ENCODE measurements around the gene CD79B. TPM values are rescaled to one million over a fixed set of nuclear protein-coding genes. Genes with fewer than 3 reads are reported as not detected.
"Not testable (repeated sequence)": the region's sequence is repeated elsewhere in the genome, so short reads cannot be mapped to it uniquely, and the experiment has no call there.

CD79B gene
- total RNA-seq, 2 experiments from 2014 or later: 28.4 to 31.6 TPM

DNA sequence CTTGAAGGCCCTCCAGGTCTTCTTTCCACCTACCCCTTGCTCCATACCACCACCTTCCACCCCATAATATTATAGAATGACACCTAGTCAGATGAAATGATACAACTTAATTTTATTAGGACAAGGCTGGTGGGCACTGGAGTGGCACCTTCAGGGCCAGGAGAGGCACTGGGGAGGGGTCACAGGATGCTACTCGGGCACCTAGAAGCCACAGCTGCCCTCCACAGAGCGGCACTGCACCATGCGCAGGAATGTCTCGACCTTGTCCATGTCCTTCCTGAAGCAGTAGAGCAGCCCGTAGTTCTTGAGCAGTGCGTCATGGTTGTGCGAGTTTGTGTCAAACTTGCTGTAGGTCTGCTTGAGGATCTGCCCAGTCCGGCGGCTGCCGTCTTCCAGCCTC is 37.3 kb downstream of the CD79B start:
- H3K27ac Mint-ChIP-seq, H3K27me3 Mint-ChIP-seq, CTCF ChIA-PET: not testable (repeated sequence)

GRCh38 chr17:63894021-63894420 is 38.1 kb downstream of the CD79B start:
- ATAC-seq; intact Hi-C loops (cut with micrococcal nuclease); POLR2A ChIA-PET; H3K4me3 Mint-ChIP-seq; H3K4me1 Mint-ChIP-seq (ENCODE audit: low read depth); H3K27ac Mint-ChIP-seq; H3K27me3 Mint-ChIP-seq; DNase-seq; H3K36me3 Mint-ChIP-seq (ENCODE audit: low read depth); H3K9me3 Mint-ChIP-seq: not testable (repeated sequence)
- CTCF ChIA-PET: interaction anchor here (7.6 kb wide), 1 partner anchor 11 kb away, joined by 82 read pairs; no protein-coding TSS in a partner anchor

More for the DNA sequence above, 37.3 kb downstream of the CD79B start:
- intact Hi-C loops (cut with micrococcal nuclease); H3K36me3 Mint-ChIP-seq (ENCODE audit: low read depth); DNase-seq; H3K4me3 Mint-ChIP-seq; ATAC-seq; POLR2A ChIA-PET; H3K9me3 Mint-ChIP-seq; H3K4me1 Mint-ChIP-seq (ENCODE audit: low read depth): not testable (repeated sequence)

DNA sequence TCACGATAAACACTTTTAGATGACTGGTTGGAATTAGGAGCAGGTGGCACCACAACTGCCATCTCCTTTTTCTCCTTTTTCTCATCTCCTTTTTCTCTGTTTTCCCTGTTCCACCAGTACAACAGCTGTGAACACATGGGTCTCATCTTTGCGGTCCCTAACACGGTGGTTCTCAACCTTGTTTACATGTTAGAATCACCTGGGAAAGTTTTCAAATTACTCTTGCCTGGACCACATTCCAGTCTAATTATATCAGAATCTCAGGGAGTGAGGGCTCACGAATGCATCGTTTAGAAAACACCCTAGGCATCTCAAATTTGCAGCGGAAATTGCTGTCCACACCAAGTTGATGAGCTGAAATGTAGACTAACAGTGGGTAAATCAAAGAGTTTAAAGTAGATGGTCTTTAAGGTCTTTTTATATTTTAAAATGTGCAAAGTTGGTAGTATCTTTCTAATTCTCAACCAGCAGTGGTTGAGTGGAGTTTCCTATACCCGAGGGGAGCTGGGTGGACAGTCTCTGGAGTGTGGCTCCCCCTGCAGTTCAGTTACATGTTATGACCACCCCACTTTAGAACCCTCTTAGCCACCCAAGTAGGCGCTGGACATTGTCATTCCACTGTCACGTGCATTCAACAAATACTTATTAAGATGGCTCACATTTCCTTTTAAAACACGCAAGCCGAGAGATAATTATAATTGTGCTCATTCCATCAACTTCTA is 39.7 kb downstream of the CD79B start:
- DNase-seq; H3K36me3 Mint-ChIP-seq (ENCODE audit: low read depth); H3K4me3 Mint-ChIP-seq; POLR2A ChIA-PET; H3K9me3 Mint-ChIP-seq; H3K4me1 Mint-ChIP-seq (ENCODE audit: low read depth); H3K27me3 Mint-ChIP-seq; H3K27ac Mint-ChIP-seq; intact Hi-C loops (cut with micrococcal nuclease); ATAC-seq: not testable (repeated sequence)
- CTCF ChIA-PET: interaction anchor here (0.9 to 7.6 kb wide), 2 partner anchors 12 to 242 kb away, joined by 3 to 82 read pairs; no protein-coding TSS in a partner anchor

DNA sequence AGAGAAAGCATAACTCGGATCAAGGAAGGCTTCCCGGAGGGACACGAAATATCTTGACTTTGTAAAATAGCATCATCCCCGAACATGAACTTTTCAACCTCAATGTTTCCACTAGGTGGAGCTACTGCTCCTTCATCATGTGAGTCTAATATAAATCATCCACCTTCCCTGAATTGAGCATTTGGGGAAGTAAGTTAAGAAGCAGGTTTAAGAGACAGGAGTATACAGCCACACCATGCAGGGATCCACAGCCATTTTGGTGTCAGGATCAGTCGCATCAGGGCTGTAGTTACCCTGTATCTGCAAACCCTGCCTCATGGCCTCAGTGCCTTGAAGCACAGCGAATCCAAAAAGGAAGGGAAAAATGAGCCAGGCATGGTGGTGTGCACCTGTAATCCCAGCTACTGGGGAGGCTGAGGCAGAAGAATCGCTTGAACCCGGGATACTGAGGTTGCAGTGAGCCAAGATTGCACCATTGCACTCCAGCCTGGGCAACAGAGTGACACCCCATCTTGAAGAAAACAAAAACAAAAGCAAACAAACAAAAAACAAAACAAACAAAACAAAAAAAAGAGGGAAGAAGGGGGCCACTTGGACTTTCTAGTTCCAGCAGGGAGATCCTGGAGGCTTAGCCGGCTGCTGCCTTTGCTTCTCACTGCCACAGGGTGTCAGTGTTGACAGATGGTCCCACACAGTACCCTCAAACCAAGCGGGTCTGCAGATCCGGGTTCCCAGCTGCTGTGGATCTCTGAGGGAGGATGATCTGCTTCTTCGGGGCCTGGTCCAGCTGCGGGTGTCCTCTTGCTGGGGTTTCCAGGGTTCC is 42.9 kb downstream of the CD79B start:
- POLR2A ChIA-PET: interaction anchor here (1.0 kb wide), 1 partner anchor 13 kb away, joined by 3 read pairs; no protein-coding TSS in a partner anchor
- H3K4me1 Mint-ChIP-seq (ENCODE audit: low read depth); H3K27me3 Mint-ChIP-seq; H3K27ac Mint-ChIP-seq; H3K4me3 Mint-ChIP-seq; H3K36me3 Mint-ChIP-seq (ENCODE audit: low read depth); H3K9me3 Mint-ChIP-seq; intact Hi-C loops (cut with micrococcal nuclease): not testable (repeated sequence)
- DNase-seq (peak; percentile 24), ATAC-seq (peak; percentile 74)
- TF ChIP-seq, protein P1, sequence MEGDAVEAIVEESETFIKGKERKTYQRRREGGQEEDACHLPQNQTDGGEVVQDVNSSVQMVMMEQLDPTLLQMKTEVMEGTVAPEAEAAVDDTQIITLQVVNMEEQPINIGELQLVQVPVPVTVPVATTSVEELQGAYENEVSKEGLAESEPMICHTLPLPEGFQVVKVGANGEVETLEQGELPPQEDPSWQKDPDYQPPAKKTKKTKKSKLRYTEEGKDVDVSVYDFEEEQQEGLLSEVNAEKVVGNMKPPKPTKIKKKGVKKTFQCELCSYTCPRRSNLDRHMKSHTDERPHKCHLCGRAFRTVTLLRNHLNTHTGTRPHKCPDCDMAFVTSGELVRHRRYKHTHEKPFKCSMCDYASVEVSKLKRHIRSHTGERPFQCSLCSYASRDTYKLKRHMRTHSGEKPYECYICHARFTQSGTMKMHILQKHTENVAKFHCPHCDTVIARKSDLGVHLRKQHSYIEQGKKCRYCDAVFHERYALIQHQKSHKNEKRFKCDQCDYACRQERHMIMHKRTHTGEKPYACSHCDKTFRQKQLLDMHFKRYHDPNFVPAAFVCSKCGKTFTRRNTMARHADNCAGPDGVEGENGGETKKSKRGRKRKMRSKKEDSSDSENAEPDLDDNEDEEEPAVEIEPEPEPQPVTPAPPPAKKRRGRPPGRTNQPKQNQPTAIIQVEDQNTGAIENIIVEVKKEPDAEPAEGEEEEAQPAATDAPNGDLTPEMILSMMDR (IDR thresholded peaks at IDR 0.05): peak; percentile 59
- CTCF ChIA-PET: interaction anchor here (0.7 to 7.6 kb wide), 18 partner anchors 8 to 229 kb away, joined by 3 to 82 read pairs (median 4); partner anchors contain the start of genes CSHL1 and GH1

GRCh38 chr17:63885119-63885518 is 47.0 kb downstream of the CD79B start:
- ATAC-seq; POLR2A ChIA-PET; intact Hi-C loops (cut with micrococcal nuclease); H3K27ac Mint-ChIP-seq; H3K36me3 Mint-ChIP-seq (ENCODE audit: low read depth); H3K27me3 Mint-ChIP-seq; H3K9me3 Mint-ChIP-seq; H3K4me1 Mint-ChIP-seq (ENCODE audit: low read depth); CTCF ChIA-PET; H3K4me3 Mint-ChIP-seq; DNase-seq: not testable (repeated sequence)

GRCh38 chr17:63882626-63883126 is 49.5 kb downstream of the CD79B start:
- ATAC-seq; H3K27me3 Mint-ChIP-seq; H3K4me3 Mint-ChIP-seq; H3K4me1 Mint-ChIP-seq (ENCODE audit: low read depth); H3K9me3 Mint-ChIP-seq; intact Hi-C loops (cut with micrococcal nuclease); DNase-seq; H3K27ac Mint-ChIP-seq; H3K36me3 Mint-ChIP-seq (ENCODE audit: low read depth); POLR2A ChIA-PET: not testable (repeated sequence)
- CTCF ChIA-PET: interaction anchor here (0.7 to 1.7 kb wide), 5 partner anchors 13 to 64 kb away, joined by 3 to 11 read pairs (median 3); no protein-coding TSS in a partner anchor

- H3K36me3 Mint-ChIP-seq (ENCODE audit: low read depth): no peaks in the 10 kb centered on the region
- no peaks in the 10 kb centered on the region for H3K27me3 Mint-ChIP-seq
- intact Hi-C loops (cut with micrococcal nuclease): no loop called here
- ATAC-seq (peak; percentile 99), DNase-seq (peak; percentile 77)
- no peak within 1 kb of the TSS for H3K4me3 Mint-ChIP-seq
- no peaks in the 10 kb centered on the region for H3K4me1 Mint-ChIP-seq (ENCODE audit: low read depth)
- ChIA-PET CTCF (interaction anchor here (0.6 to 1.7 kb wide), 6 partner anchors 13 to 68 kb away, joined by 3 to 11 read pairs (median 4); partner anchors contain the start of gene CSHL1), POLR2A (no interaction called here)
- H3K9me3 Mint-ChIP-seq: no peaks in the 10 kb centered on the region
- no peak within 1 kb of the TSS for H3K27ac Mint-ChIP-seq
- TF ChIP-seq, protein P1 (IDR thresholded peaks at IDR 0.05): peak; percentile 56
These were observed 50.1 kb downstream of the CD79B start, which contains the start of gene GH2 for GRCh38 chr17:63881935-63882601. TSS of gene GH2 (minus strand) at chr17:63881944. CDS start at chr17:63881801, 143 bp downstream.

DNA sequence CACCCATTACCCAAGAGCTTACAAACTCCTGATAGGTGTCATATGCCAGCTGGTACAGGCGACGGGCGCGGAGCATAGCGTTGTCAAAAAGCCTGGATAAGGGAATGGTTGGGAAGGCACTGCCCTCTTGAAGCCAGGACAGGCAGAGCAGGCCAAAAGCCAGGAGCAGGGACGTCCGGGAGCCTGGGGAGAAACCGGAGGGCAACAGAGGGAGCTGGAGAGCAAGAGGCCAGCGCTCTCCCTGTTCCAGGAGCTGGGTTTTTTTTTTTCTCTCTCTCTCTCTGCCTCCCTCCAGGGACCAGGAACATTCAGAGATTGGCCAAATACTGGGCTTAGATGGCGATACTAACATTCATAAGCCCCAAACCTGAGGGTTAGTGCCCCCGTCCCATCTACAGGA is 50.8 kb downstream of the CD79B start:
- POLR2A ChIA-PET: not testable (repeated sequence)

More for the DNA sequence above, 50.8 kb downstream of the CD79B start:
- H3K36me3 Mint-ChIP-seq (ENCODE audit: low read depth); H3K27me3 Mint-ChIP-seq; ATAC-seq; DNase-seq; H3K9me3 Mint-ChIP-seq; intact Hi-C loops (cut with micrococcal nuclease); H3K4me3 Mint-ChIP-seq; H3K4me1 Mint-ChIP-seq (ENCODE audit: low read depth); H3K27ac Mint-ChIP-seq: not testable (repeated sequence)
- CTCF ChIA-PET: interaction anchor here (0.6 to 1.7 kb wide), 8 partner anchors 9 to 69 kb away, joined by 3 to 11 read pairs (median 4); partner anchors contain the start of gene CSHL1

All from activated CD8-positive, alpha-beta T cell treated with anti-CD3 and anti-CD28 coated beads for 36 hours (primary cell).